SH-SY5Y (cell line): ENCODE measurements around the gene SVIL.

Experiments used
- GATA2 ChIP-seq: IDR thresholded peaks from 2 replicates; pipeline ENCODE4 v1.6.1; 2011; ENCODE audit warnings: mild to moderate bottlenecking, low read depth, low read length
- GATA3 ChIP-seq: IDR thresholded peaks from 2 replicates; pipeline ENCODE4 v1.6.1; 2011; ENCODE audit warnings: low read depth, mild to moderate bottlenecking, low read length, moderate library complexity

Gene SVIL

GRCh38 chr10:29657719-29658274 lies 23.0 kb upstream of the SVIL start:
- TF ChIP-seq GATA2 (no peak), GATA3 (no peak)

GRCh38 chr10:29656451-29656992 lies 21.8 kb upstream of the SVIL start:
- TF ChIP-seq GATA3 (no peak), GATA2 (no peak)

- TF ChIP-seq GATA3 (no peak), GATA2 (no peak)
Observed at GRCh38 chr10:29652192-29652591, 17.4 kb upstream of the SVIL start.

GRCh38 chr10:29651767-29652166 lies 17.0 kb upstream of the SVIL start:
- no peak for TF ChIP-seq GATA3
- TF ChIP-seq GATA2 = no peak

- no peak for TF ChIP-seq GATA3
- TF ChIP-seq GATA2 = no peak
Observed at GRCh38 chr10:29650552-29650944, 15.8 kb upstream of the SVIL start.

- no peak for TF ChIP-seq GATA2
- TF ChIP-seq GATA3 = no peak
Observed at GRCh38 chr10:29649561-29650551, 15.1 kb upstream of the SVIL start.

- TF ChIP-seq GATA3 (no peak), GATA2 (no peak)
Observed at GRCh38 chr10:29648983-29649268, 14.2 kb upstream of the SVIL start.

- no peak for TF ChIP-seq GATA3
- no peak for TF ChIP-seq GATA2
Observed at GRCh38 chr10:29648114-29648982, 13.6 kb upstream of the SVIL start.

GRCh38 chr10:29647478-29647877 lies 12.7 kb upstream of the SVIL start:
- TF ChIP-seq GATA3 = no peak
- TF ChIP-seq GATA2 = no peak

GRCh38 chr10:29646960-29647461 lies 12.2 kb upstream of the SVIL start:
- no peak for TF ChIP-seq GATA3
- no peak for TF ChIP-seq GATA2

GRCh38 chr10:29646238-29646902 lies 11.6 kb upstream of the SVIL start:
- TF ChIP-seq GATA3 (no peak), GATA2 (no peak)

- TF ChIP-seq GATA2 (no peak), GATA3 (no peak)
Observed at GRCh38 chr10:29643771-29644501, 9.2 kb upstream of the SVIL start.

GRCh38 chr10:29642990-29643389 lies 8.2 kb upstream of the SVIL start:
- TF ChIP-seq GATA3 (no peak), GATA2 (no peak)

GRCh38 chr10:29637537-29637936 lies 2.8 kb upstream of the SVIL start:
- TF ChIP-seq GATA3 = no peak
